Hematopoietic multipotent progenitor cell treated with erythropoietin and hydrocortisone succinate and interleukin-3 and kit ligand, for 17 days (in vitro differentiated cells): ENCODE measurements around the gene SYNPO2L.
"Not testable (repeated sequence)": the region's sequence is repeated elsewhere in the genome, so short reads cannot be mapped to it uniquely, and the experiment has no call there.

ENCODE experiments used
- DNase-seq: peaks from one replicate; pipeline ENCODE4 v3.0.0-alpha.2; 2015; ENCODE audit warnings: low spot score

SYNPO2L gene

GRCh38 chr10:73648975-73649829 is 6.6 kb downstream of the SYNPO2L start:
- no peak for DNase-seq

- DNase-seq = no peak
Measured at GRCh38 chr10:73647875-73648651, 7.8 kb downstream of the SYNPO2L start.

DNA sequence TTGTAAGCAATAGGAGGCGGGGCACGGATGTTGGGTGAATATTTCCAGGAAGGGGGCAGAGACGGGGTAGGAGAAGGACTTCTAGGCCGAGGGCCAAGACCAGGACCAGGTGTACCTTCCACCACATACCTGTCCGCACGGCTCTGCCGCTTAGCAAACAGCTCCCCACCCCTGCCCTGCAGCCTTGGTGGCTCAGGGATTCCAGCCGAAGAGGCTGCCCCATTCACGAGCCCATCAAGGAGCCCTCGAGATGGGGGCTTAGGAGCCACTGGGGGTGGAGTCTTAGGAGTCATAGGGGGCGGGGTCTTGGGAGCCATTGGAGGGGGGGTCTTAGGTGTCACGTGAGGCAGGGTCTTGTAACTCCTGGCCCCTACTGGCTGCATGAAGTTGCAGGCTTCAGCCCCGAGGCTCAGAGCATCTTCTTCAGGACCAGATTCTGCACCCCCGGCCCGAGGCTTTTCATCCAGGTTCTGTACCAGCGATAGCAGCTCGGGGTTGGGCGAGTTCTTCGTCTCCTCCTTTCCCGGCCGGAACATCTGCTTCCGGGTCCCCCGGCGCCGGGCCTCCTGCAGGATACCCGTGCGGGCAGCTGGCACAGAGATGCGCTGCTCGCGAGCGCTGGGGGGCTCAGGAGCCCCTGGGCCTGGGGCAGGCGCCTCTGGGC is 8.5 kb downstream of the SYNPO2L start:
- no peak for DNase-seq

- DNase-seq = no peak
Measured at GRCh38 chr10:73646598-73647041, 9.2 kb downstream of the SYNPO2L start.

DNA sequence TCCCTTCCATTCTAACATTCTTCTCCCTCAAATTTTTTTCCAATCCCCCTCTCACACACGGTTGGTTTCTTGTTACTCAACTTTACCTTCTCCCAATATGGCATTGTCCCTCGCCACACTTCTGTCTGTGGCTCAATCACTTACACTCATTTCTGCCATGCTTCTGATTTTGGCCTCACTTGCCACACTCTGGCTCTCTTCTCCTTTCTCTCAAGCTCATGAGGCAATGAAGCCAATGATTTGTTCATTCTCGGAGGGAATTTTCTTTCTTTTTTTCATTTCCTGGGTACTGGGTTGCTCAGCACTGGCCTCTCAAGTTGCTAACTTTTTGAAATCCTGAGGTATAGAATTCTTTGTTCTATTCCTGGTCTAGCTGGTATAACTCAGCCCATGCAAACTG is 10.6 kb downstream of the SYNPO2L start:
- DNase-seq = no peak

GRCh38 chr10:73644767-73645166 is 11.1 kb downstream of the SYNPO2L start:
- DNase-seq = no peak

- DNase-seq = peak; percentile 81
Measured at GRCh38 chr10:73644015-73644743, 11.7 kb downstream of the SYNPO2L start.

- no peak for DNase-seq
Measured at GRCh38 chr10:73643362-73643761, 12.5 kb downstream of the SYNPO2L start.

GRCh38 chr10:73641328-73642060 is 14.3 kb downstream of the SYNPO2L start, which contains the start of gene MYOZ1:
Gene MYOZ1 (minus strand): TSS chr10:73641474. CDS start chr10:73640017, 1,457 bp downstream.
- no peak for DNase-seq

GRCh38 chr10:73639286-73639685 is 16.5 kb downstream of the SYNPO2L start:
- no peak for DNase-seq

GRCh38 chr10:73635781-73636180 is 20.0 kb downstream of the SYNPO2L start:
- DNase-seq = no peak

DNA sequence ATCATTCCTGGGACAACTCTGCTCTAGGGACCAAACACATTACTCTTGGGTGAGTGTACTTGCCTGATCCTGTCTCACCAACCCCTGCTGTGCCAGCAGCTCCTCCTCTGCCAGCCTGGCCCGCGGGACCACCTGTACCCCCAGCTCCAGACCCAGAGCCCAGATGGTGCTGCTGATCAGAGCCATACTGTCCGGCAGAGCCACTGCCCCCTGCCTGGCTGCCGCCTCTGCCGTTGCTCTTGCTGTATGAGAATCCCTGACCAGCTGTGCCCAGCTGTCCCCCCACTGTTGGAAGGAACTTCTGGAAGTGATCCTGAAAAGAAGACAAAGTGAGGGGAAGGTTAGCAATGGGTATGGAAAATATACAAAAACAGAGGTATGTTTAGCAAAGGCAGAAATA is 21.4 kb downstream of the SYNPO2L start:
- no peak for DNase-seq

DNA sequence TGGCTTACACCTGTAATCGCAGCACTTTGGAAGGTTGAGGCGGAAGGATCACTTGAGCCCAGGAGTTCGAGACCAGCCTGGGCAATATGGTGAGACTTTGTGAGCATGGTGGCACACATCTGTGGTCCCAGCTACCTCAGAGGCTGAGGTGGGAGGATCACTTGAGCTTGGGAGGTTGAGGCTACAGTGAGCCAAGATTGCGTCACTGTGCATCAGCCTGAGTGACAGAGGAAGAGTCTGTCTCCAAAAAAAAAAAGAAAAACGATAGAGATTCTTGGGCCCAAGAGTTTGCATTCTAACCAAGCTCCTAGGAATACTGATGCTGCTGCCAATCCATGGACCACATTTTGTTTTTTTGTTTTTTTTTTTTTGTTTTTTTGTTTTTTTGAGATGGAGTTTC is 26.7 kb downstream of the SYNPO2L start:
- no peak for DNase-seq

- DNase-seq = no peak
Measured at GRCh38 chr10:73628405-73628804, 27.4 kb downstream of the SYNPO2L start.

- no peak for DNase-seq
Measured at GRCh38 chr10:73627300-73627699, 28.5 kb downstream of the SYNPO2L start.

DNA sequence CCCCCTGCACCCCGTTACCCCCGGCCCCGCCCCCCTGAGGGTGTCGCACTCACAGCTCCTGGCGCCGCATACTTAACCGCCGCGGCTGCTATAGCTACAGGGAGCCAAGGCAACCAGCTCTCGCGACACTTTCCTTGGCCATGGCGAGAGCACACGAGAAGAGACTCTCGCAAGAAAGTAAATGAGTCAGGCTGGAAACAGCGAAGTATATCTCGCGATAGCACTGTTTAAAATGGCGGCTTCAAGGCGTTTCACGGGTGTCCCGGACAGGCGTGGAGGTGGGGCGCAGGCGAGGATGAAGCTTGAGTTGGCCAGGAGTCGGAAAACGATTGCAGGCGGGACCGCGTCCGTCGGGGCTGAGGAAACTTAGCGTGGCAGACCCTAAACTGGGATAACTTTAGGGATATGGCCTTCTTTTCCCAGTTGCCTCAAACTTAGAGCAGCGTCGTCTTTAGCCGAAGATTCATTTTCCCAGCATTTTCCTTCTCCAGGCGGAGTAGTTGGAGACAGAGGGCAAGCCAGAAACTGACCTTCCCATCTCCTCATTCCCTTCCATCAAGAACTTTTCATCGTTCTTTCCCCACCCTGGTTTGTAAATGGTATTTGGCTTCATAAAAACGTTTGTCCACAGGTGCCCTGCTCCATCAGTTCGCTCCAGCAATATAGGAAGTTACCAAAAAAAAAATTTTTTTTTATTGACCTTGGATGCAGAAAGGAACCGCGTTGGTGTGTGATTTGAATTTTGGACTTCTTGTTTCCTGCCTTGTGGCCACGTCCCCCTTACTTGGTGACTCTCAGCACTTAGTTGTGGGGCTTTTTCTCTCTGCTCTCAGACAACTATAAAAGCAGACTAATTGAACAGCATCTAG is 29.7 kb downstream of the SYNPO2L start:
- DNase-seq = peak; percentile 96

GRCh38 chr10:73625004-73625883 is 30.6 kb downstream of the SYNPO2L start:
- no peak for DNase-seq

- DNase-seq = no peak
Measured at GRCh38 chr10:73623056-73623455, 32.8 kb downstream of the SYNPO2L start.

DNA sequence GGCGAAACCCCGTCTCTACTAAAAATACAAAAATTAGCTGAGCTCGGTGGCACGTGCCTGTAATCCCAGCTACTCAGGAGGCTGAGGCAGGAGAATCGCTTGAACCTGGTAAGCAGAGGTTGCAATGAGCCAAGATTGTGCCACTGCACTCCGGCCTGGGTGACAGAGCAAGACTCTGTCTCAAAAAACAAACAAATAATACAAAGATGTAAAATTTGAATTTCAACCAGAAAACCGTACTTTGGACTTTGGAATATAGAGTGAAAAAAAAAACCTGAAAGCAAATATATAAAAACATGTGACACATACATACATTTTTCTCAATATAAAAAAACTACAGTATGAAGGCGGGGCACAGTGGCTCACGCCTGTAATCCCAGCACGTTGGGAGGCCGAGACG is 34.9 kb downstream of the SYNPO2L start:
- not testable (repeated sequence) for DNase-seq
